GM03348 (cell line): Measurements from ENCODE around the gene KRTAP10-10.
"Not testable (repeated sequence)": the region's sequence is repeated elsewhere in the genome, so short reads cannot be mapped to it uniquely, and the experiment has no call there.

Experiments used
- DNase-seq: peaks from one replicate; pipeline ENCODE4 v3.0.0; 2012; ENCODE audit warnings: low spot score

KRTAP10-10 gene, protein sequence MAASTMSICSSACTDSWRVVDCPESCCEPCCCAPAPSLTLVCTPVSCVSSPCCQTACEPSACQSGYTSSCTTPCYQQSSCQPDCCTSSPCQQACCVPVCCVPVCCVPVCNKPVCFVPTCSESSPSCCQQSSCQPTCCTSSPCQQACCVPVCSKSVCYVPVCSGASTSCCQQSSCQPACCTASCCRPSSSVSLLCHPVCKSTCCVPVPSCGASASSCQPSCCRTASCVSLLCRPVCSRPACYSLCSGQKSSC

DNA sequence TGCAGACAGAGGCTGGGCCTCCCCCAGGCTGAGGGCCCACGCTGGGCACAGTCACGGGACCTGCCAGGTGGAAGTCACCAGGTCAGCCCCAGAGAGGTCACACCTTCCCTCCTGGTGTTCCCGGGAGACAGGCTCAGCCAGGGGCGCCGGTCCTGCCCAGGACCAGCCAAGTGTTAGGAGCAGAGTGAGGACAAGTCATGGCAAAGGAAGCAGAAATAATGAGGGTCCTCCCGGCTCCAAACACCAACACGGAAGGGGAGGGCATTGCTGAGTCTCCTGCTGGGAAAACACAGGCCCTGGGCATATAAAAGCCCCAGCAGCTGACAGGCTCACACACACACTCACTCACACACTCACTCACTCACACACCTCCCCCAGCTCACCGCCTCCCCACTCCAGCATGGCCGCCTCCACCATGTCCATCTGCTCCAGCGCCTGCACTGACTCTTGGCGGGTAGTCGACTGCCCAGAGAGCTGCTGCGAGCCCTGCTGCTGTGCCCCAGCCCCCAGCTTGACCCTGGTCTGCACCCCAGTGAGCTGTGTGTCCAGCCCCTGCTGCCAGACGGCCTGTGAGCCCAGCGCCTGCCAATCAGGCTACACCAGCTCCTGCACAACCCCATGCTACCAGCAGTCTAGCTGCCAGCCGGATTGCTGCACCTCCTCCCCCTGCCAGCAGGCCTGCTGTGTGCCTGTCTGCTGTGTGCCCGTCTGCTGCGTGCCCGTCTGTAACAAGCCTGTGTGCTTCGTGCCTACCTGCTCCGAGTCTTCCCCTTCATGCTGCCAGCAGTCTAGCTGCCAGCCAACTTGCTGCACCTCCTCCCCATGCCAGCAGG lies at the start of gene KRTAP10-10:
KRTAP10-10 (plus strand) TSS at position 339 of the 833 bp plus-strand sequence; CDS start at position 401, 62 bp downstream.
- DNase-seq, result no peak

GRCh38 chr21:44589094-44589493 lies 48.1 kb upstream of the KRTAP10-10 start:
- DNase-seq, result no peak

- DNase-seq, result no peak
These were observed 47.4 kb upstream of the KRTAP10-10 start for GRCh38 chr21:44589586-44590305.

- DNase-seq, result no peak
These were observed 46.8 kb upstream of the KRTAP10-10 start for GRCh38 chr21:44590311-44590721.

- DNase-seq, result not testable (repeated sequence)
These were observed 46.0 kb upstream of the KRTAP10-10 start for GRCh38 chr21:44590897-44591800.

DNA sequence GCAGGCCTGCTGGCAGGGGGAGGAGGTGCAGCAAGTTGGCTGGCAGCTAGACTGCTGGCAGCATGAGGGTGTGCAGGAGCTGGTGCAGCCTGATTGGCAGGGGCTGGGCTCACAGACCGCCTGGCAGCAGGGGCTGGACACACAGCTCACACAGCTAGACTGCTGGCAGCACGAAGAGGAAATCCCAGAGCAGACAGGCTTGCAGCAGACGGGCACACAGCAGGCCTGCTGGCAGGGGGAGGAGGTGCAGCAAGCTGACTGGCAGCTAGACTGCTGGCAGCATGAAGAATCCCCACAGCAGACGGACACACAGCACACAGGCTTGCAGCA lies 45.4 kb upstream of the KRTAP10-10 start:
- DNase-seq, result not testable (repeated sequence)

DNA sequence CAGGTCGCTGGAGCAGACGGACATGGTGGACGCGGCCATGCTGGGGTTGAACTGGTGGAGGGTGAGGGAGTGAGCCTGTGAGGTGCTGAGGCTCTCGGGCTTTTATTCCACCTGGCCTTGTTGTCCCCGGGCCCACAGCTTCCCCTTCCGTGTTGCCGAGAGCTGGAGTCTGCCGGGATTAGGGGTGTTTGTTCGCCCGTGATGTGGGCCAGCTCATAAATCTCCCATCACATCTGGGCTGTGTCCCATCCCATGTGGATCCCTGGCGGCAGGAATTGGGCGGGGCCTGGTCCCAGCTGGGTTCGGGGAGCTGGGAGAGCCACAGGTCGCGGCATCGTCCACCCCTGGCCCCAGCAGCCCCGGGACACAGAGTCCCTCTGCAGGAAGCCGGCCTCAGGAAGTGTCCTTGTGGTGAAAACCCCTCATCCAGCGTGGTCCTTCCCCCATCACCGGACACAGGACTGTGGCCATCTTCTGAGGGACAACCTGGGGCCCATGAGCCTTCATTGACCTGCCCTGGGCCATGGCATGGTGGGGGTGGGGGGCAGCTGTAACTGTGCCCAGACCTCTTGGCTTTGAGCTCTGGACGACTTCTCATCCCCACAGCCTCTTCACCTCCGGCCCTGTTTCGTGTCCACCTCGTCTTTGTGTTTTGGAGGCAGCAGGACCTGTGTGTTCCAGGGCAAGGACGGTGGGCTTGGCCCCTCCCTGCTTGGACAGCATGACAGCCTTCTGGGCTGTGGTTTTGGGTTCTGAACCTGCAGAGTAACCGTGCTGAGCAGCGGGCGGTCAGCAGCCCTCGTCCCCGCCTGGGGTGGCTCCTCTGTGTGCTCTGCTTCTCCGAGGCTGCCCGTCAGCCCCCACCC lies 44.5 kb upstream of the KRTAP10-10 start, which contains the start of gene KRTAP10-6:
KRTAP10-6 (minus strand) TSS at position 60 of the 866 bp plus-strand sequence; CDS start at position 39, 21 bp downstream.
- no peak for DNase-seq

DNA sequence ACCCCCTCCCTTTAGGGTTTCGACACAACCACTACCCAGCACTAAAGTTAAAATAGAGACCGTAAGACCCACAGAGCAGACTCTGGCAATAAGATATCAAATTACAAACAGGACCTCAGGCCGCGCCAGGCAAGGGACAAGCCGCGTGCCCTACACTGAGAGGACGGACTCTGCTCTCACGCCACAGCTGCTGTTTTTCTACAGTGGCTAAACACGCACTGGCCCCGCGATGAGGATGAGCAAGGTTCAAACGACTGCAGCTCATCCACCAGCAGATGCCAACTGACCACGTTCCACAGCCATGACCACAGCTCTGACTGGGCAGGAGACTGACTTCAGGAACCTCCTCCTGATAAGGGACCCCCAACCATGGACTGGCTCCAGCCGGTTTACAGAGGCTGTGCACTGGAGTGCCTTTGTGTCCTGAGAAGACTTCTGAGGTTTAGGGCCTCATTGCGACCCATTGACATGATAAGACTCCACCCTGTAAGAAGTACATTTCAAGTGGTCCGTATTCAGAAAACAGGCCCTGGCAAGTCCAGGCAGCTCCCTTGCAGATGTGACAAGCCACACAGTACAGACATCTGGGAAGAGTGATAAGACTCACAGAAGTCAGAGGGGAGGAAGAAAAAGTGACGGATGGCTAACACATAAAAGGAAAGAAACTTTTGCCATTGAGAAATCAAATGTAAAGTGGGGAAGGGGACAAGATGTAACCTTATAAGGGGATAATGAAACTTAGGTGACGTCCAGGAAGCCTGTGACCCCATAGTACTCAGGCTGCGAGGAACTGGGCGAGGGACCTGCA lies 43.4 kb upstream of the KRTAP10-10 start:
- no peak for DNase-seq

GRCh38 chr21:44594406-44594916 lies 42.7 kb upstream of the KRTAP10-10 start:
- no peak for DNase-seq

DNA sequence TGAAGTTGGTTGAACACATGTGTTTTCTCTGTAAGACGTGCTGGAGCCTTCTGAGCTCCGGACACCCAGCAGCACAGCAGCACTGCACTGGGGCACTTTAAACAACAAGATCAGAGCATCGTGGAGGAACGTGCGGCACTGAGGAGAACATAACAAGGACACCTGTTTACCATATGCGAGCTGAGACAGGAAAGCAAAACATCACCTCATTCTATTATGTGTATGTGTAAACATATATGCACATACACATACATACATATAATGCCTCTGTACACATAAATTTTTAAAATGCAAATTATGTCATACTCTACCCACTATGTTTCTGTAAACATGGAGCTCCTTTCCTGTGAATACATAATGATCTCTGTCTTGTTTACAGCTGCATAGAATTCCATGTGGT lies 41.6 kb upstream of the KRTAP10-10 start:
- no peak for DNase-seq

GRCh38 chr21:44596068-44596725 lies 41.0 kb upstream of the KRTAP10-10 start:
- DNase-seq, result no peak

DNA sequence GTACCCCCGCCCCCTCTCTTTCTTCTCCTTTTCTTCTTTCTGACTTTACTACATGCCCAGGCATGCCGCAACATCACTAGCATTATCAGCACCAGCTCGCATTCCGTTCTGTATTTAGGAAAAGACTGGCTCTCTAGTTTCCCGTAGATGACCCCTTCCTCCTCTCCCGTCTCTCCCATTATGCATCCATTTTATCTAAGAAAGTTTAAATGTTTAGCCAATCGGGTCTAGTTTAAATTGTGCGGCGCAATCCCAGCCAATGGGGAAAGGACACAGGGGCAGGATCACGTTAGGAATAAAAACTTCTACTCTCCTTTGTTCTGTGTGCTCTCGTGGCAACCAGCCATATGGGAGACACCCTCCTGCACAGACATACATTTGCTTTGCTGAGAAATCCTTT lies 39.1 kb upstream of the KRTAP10-10 start:
- no peak for DNase-seq

DNA sequence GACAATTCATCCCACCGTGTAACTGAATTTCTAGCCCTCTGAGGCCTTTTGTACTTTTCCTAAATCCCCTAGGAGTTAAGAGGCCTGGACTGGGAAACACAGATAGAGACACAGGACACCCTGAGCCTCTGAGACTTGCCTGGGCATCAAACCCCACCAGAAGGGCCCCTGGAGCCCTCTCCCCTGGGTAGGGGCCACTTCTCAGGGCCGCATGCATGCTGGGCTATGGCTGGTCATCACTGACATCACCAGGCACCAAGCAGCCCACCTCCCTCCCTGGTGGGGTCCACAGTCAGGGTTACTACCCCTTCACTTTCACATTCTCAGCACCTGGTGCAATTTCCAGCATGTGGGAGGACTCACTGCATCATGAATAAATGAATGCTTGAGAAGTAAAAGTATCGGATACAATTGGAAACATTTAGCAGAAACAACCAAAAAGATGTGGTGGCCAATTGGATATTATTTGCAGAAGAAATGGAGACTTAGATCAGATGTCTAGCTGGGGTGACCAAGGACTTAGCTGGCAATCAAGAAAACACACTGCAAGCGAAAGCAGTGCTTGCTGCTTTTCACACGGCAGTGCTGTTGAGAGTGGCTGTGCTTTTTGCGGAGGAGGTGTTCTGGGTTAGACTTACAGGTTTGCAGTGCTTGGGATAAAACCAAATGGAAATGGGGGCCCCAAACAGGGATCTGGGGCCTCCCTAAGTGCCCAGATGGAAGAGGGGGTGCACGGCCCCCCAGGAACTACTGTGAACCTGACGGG lies 37.7 kb upstream of the KRTAP10-10 start:
- no peak for DNase-seq

DNA sequence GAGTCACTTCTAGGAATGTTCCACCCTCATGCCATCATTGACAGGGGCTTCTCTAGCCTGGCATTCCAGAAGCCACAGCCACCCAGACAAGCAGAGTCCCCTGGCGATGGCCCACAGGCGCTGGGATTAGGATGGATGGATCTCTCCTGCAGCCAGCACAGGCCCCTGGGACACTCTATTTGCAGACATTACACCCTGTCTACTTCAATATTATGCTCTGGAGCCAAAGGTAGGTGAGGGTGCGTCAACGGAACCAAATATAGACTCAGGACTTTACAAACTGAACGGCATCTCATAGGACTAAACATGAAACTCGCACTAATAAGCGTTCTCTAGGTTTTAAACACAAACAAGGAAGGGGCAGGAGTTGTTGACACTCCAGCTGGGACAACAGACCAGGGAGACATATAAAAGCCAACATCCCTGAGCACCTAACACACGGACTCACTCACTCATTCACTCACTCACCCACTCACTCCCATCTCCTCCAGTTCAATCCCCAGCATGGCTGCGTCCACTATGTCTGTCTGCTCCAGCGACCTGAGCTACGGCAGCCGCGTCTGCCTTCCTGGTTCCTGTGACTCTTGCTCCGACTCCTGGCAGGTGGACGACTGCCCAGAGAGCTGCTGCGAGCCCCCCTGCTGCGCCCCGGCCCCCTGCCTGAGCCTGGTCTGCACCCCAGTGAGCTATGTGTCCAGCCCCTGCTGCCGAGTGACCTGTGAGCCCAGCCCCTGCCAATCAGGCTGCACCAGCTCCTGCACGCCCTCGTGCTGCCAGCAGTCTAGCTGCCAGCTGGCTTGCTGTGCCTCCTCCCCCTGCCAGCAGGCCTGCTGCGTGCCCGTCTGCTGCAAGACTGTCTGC lies 36.8 kb upstream of the KRTAP10-10 start, which contains the start of gene KRTAP10-7:
KRTAP10-7 (plus strand) TSS at position 480 of the 861 bp plus-strand sequence; CDS start at position 505, 25 bp downstream.
- DNase-seq, result not testable (repeated sequence)

- not testable (repeated sequence) for DNase-seq
These were observed 36.1 kb upstream of the KRTAP10-10 start for GRCh38 chr21:44601091-44601490.

DNA sequence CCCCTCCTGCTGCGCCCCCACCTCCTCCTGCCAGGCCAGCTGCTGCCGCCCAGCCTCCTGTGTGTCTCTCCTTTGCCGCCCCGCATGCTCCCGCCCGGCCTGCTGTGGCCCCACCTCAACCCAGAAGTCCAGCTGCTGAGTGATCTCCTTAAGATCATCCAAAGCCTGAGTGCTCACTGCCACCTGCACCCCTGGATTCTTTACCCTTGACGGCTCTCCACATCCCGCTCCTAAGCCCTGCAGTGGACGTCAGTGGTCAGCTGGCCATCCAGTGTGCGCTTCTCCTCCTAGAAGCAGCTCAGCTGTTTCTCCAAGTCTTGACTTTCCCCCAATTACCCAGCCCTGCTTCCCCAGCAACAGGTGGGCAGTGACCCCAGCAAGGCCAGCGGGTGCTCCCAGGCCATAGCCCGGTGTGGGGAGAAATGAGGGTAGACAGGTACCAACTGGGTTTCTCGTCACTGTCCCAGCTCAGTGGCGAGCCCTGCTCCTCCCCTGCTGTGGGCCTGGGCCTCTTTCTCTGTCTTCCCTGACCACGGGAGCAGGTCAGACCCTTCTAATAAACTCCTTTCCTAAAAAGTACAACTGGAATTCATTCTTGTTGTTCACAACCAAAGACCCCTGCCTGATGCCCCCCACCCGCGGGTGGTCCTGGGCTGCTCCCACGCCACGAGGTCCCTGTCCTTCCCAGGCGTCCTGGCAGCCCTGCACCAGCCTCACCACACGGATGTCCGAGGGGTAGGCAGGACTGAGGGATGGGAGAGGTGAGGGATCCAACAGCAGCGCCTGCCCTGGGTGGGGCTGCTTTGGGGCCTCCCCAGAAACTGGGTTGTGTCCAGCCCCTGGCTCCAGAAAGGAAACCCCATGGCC lies 35.3 kb upstream of the KRTAP10-10 start:
- no peak for DNase-seq
